Left kidney (tissue), 2 donors: Measurements from ENCODE around the gene TPRN. TPM values are rescaled to one million over a fixed set of nuclear protein-coding genes. Genes with fewer than 3 reads are reported as not detected.

Experiments used
- DNase-seq: peaks from one replicate; pipeline ENCODE4 v3.0.0-alpha.2; 2013
- polyA plus RNA-seq: library from polyadenylated mRNA; unstranded; fragments of 120-200 nt; gene quantifications from one replicate; pipeline ENCODE4 v1.2.1, GENCODE V29; 2013; ENCODE audit not compliant: insufficient read length

Gene TPRN
- polyA plus RNA-seq, 1 donor, result 10.9 TPM

DNA sequence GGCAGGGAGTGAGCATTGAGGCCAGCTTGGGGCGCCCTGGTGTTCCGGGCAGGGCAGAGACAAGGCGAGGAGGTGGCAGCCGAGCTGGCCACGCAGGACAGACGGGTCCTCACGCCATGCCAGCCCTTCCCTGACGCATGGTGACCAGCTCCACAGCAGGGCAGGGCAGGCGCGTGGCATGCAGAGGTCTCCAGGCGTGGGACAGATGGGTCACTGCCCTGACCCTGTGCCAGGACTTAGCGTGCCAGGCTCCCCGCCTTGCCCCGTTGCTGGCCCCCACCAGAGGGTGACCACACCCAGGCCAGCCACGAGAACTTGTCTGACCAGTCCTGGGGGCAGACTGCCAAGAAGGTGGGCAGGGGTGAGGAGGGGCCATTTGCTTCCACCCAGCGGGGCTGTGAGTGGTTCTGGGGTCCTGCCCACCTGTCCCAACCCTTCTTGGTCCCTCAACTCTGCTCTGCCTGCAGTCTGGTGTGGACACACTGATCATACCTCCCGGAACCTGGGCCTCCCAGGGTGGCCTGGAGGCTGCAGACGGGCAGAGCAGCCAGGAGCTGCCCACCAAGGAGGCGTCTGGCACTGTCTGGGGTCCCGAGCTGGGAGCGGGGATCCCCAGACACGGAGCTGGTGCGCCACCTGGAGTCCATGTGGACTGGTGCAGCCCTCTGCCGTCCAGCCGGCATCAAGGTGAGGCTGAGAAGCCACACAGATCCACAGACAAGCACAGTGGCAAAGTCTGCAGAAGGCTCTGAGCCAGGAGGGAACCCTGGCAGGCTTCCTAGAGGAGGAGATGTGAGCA lies 26.7 kb upstream of the TPRN start, which contains the start of gene RNF224:
Gene RNF224 (plus strand): TSS at position 449 of the 799 bp plus-strand sequence. CDS start 834 bp downstream, outside the sequence.
- DNase-seq, result peak; percentile 68

DNA sequence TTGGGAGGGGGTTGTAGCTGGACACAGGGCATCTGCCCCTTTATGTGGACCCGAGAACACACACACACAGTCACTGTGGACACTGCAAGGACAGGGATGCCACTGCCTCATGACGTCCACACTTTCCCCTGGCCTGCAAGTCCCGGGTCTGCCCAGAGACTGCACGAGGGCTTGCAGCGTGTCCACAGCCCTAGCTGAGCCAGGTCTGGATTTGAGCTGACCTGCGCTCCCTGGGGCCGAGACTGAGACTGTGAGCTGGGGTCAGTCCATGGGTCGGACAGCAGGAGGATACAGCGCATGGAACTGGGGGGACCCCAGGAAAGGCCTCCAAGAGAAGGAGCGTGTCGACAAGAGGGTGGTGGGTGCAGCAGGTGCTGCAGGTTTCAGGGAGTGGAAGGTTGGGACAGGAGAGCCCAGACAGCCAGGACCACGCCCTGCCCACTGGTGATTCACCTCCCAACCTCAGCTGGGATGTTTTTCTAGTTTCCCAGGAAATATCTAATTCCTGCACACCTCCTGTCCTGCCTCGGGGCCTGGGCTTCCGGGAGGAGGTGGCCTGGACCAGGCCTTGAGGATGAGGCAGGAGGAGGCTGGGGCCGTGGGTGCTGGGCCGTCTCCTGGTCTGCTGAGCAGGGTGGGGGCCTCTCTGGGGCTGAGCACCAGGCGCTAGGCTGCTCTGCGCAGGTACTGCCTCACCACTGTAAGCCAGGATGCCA lies 26.0 kb upstream of the TPRN start:
- no peak for DNase-seq

DNA sequence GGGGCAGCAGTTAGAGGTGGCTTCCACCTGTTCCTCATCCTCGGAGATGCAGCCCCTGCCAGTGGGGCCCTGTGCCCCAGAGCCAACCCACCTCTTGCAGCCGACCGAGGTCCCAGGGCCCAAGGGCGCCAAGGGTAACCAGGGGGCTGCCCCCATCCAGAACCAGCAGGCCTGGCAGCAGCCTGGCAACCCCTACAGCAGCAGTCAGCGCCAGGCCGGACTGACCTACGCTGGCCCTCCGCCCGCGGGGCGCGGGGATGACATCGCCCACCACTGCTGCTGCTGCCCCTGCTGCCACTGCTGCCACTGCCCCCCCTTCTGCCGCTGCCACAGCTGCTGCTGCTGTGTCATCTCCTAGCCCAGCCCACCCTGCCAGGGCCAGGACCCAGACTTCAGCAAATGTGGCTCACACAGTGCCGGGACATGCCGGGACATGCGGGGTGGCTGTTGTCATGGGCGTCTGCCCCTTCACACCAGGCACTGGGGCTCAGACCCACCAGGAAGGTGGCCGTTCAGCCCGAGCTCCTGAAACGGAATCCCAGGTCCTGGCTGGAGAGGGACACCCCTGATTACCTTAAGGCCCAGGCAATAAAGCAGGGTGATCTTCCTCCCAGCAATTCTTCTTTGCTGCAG lies 25.3 kb upstream of the TPRN start:
- no peak for DNase-seq

DNA sequence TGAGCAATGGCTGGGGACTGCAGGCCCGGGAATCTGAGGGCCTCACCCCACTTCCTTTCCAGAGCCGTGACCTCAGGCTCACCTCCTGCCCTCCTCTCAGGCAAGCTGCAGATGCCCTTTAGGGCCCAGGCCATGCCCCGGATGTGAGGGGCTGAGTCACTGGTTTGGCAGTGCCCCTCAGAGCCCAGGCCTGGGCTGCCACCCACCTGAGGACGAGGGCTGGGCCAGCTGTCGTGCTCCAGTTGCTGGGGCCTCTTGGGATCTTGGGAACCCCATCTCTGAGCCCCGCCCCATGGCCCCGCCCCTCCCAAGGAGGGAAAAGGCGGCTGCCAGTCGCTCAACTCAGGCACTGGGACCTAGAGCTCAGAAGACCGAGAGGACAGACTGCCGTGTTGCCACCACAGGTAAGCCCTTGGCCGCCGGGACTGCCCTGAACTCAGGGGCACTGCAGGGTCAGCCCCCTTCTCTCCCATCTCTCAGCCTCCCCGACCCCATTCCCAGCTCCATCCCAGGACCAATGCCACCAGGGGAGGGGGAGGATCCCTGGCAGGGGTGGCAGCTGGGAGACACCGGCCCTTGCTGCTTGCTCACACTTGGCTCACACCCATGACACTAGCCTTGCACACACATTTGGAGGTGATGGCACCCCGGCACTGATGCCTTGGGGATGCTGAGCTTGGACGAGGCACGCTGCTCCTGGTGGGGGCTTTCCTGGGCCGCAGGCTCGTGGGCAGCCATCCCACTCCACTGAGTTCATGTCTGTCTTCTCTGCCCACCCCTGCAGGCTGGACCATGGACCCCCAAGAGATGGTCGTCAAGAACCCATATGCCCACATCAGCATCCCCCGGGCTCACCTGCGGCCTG lies 24.5 kb upstream of the TPRN start, which contains the start of gene CYSRT1:
Gene CYSRT1 (plus strand): TSS at position 345 of the 865 bp plus-strand sequence. CDS start 448 bp downstream, at position 793.
- DNase-seq, result no peak

DNA sequence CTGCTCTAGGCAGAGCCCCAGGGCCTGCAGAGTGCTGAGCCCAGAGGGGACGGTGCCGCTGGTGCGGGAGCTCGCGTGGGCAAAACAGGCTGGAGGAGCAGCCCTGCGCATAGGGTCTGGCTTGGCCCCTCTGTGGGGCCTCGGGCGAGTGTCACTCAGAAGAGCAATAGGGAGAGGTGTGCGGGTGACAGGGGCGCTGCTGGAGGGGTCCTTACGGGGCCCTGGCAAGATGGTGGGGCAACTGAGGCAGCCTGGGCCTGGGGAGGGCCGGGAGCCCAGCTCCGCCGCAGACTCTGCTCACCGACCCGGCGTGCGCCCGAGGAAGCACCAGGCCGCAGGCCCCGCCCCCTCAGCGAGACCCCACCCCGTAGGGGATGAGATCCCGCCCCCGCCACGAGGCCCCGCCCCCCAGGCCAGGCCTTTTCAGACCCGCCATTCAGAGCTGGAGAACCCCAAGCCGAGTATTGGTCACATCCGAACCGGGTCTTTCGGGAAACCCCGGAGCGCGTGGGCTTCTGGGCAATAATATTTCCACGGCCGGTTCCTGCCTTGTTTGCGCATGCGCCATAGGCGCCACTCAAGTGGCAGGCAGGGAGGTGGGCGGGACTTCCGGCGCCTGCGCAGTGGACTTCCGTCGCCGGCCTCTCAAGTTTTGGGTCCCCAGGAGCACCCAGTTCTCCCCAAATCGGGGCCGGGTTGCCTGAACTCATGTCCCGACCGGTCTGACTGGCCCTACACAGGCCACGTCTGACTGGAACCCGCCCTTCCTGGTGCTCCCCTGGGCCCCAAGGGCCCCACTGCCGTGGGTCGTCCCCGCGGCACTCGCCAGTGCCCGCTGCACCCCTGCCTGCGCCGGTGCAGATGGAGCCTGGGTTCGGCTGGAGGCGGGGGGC lies 22.8 kb upstream of the TPRN start:
- peak; percentile 96 for DNase-seq

DNA sequence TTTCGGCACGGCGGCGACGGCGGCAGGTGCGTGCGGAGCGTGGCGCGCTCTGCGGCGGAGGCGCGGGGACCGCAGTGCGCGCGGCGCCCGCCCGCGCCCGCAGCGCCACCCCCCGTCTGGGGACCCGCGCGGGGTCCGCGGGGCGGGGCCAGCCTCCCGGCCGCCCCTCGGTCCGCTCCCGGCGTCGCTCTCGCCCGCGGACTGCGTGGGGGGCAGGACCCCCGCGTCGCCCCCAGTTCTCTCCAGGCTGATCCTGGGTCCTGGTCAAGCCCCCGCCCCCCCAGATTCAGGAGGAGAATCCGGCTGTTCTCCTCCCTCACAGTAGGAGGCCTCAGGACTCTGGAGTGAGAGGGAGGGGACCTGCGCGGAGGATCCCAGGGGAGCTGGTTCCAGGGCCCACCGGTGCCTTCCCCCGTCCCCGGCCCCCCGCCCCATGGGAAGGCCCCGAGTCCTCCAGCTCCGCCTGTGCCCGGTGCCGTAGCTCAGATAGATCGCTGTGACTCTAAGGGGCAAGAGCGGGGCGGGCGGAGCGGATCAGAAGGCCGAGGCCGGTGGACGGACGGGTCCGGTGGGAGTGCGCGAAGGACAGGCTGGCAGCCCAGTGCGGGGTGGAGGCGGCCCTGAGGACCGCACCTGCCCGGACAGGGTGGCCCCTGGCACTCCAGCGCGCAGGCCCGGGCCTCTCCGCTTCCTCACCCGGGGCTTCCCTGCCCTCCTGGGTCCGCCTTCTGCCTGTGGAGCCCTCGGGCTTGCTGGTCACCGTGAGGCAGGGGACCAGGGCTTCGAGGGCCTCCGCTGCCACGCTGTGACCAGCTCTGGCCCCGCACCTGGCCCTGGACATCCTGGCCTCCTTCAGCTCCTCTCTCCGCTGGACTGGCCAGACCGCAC lies 21.9 kb upstream of the TPRN start, which contains the start of gene RNF208:
Gene RNF208 (minus strand): TSS at position 51 of the 888 bp plus-strand sequence. CDS start 1,028 bp downstream, outside the sequence.
- DNase-seq, result no peak

DNA sequence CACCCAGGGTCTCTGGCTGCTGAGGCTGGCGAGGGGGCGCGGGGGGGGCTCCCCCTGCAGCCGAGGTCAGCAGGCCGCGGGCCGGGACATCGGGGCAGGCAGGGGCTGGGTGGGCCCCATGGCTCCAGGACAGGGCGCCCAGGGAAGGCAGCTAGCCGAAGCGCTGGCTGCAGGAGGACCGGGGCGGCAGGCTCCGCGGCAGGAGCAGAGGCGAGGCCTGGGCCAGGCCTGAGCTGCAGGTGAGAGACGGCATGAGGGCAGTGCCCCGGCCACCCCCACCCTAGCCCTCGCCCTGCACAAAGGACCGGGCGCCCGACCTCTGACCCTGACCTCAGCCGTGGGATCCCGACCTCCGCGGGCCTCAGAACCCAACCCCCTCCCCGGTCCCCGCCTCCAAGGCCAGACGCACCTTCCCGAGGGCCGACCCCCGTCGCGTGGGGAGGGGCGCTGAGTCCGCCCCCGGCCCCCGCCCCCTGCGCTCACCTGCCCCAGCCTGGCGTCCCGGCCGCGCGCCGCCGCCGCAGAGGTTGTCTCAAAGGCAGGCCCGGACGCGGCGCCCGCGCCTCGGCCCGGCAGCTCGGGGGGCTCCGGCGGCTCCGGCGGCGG lies 21.1 kb upstream of the TPRN start:
- no peak for DNase-seq

DNA sequence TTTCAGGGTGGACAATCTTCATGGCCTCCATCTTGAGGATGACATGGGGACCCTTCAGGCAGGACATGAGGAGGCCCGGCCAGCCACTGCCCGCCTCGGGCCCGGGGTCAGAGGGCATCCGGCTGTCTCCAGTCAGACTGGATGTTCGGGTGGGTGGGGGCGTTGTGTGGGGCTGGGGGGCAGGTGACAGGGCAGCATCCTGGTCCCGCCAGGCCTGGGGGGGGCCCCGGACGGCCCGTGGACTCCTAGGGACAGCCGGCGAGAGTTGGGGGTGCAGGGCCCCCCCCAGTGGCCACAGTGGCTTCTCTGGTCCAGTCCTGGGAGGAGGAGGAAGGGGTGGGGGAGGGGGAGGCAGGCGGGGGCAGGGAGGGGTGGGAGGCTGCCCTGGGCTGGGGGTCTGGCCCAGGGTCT lies 20.6 kb upstream of the TPRN start:
- no peak for DNase-seq

DNA sequence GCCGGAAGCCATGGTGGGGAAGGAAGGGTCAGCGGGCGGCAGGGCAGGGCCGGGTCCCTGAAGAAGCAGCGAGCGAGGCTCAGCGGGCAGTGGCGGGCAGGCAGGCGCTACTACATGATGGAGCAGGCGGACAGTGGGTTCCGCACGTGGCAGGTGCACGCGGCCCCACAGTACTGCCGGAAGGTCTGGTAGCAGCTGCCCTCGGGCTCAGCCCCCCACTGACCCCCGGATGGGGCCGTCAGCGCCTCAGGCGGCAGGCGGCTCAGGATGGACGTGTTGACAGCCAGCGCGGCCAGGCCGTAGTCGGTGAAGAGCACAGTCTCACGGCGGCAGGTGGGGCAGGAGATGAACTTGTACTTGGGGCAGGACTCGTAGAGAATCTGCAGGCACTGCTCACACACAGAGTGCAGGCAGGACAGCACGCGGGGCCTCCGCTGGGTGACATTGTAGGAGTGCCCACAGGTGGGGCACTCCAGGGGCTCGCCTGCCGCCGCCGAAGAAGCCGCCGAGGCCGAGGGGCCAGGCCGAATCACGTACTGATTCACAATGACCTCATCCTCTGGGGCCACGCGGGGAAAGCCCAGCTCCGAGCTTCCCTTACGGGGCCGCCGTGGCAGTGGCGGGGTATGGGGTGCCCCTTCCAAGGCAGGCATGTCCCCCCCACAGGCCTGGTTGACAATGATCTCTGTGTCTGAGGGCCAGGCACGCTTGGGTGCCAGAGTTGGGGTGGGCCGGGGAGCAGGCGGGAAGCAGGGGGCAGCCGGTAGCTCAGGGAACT lies 20.0 kb upstream of the TPRN start:
- DNase-seq, result no peak

DNA sequence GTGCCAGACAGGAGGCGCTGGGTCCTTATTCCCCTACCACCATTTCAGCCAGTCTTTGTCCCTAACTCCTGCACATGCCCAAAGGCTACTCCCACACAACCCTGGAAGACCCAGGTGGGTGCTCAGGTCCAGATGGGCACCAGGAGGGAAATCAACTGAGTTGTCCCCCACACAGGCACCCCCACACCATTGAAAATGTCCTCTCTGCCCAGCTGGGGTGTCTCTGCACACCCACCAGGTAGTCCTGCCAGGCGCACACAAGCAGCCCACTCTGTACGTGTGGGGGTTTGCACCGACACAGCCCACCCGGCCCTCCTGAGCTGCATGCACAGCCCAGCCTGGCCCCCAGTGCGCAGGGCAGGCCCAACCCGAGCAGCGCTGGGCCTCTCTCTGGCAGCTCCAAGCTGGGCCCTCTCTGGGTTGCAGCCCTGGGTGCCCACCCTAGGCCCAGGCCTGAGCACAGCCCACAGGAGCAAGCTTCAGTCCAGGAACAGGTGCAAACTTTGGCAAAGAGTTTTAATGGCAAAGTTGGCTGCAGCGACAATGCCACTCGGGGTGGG lies 19.3 kb upstream of the TPRN start:
- DNase-seq, result no peak

DNA sequence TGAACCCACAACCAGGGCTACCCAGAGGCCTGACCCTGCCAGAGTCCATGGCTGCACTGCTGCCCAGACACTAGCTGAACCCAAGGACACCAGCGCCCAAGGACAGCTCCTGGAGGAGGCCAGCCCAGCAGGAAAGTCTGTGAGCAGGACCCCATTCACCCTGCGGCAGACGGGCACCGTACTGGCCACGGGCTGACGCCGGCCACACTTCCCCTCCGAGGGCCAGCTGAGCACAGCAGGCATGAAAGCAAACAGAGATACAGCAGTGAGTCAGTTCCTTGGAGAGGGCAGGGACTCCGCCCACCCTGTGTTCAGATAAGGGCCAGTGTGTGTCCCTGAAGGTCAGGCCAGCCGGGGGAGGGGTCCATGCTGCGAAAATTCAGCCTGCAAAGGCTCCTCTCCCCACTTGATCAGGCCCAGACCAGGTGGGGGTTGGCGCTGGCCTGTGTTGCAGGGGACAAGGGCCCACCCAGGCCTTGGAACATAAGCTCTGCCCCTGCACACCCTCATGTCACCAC lies 18.3 kb upstream of the TPRN start:
- DNase-seq, result no peak

DNA sequence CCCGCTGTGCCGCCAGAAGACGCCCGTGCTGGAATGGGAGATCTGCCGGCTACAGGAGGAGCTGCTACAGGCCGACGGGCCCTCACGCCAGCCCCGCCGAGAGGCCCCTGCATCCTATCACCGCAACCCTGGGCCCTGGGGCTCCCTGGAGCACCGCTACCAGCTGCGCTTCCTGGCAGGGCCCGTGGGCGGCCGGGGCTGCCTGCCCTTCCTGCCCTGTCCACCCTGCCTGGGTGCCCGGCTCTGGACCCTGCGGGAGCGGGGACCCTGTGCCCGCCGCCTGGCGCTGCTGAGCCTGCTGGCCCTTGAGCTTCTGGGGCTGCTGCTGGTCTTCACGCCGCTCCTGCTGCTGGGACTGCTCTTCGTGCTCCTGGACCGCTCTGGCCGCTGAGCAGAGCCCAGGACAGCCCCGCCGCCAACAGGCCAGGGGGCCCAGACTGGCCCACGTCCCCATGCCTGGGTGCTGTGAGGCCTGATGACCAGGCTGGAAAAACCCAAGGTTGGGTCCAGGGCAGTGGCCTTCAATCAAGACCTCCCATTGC lies 17.7 kb upstream of the TPRN start:
- no peak for DNase-seq

DNA sequence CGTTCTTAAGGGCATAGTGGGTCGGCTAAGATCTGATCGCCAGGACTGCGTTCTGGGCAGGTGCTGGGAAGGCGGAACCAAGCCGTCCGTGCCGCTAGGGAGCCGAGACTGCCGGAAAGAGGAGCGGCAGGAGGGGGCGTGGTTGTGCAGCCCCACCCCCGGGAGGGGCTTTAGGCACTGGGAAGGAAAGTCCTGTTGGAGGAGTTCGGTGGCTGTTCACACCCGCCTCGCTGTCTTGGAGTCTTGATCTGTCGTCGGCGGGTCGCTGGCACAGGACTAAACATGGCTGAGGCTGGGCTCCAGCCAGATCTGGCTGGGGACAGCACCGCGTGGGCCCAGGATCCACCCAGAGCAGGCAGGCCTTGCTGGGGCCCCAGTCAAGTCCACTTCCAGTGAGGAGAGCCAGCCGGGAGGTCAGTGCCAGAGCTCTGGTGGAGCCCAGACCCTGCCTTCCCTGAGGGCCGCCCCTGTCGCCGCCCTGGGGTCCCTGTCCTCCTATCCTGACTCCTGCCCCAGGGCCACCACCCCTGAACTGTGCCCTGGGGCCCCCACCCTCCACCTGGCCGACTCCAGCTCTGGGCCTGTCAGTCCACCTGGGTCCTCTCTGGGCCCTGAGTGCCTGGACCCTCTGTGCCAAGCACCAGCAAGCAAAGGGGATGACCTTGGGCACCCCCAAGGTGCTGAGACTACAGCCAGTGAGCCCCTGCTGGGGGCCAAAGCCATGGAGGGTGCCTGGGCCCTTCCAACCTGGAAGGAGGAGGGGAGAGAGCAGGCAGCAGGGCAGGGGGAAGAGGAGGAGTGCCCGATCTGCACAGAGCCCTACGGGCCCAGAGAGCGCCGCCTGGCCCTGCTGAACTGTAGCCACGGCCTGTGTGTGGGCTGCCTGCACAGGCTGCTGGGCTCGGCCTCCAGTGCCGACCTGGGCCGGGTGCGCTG lies 17.0 kb upstream of the TPRN start:
- DNase-seq, result no peak

DNA sequence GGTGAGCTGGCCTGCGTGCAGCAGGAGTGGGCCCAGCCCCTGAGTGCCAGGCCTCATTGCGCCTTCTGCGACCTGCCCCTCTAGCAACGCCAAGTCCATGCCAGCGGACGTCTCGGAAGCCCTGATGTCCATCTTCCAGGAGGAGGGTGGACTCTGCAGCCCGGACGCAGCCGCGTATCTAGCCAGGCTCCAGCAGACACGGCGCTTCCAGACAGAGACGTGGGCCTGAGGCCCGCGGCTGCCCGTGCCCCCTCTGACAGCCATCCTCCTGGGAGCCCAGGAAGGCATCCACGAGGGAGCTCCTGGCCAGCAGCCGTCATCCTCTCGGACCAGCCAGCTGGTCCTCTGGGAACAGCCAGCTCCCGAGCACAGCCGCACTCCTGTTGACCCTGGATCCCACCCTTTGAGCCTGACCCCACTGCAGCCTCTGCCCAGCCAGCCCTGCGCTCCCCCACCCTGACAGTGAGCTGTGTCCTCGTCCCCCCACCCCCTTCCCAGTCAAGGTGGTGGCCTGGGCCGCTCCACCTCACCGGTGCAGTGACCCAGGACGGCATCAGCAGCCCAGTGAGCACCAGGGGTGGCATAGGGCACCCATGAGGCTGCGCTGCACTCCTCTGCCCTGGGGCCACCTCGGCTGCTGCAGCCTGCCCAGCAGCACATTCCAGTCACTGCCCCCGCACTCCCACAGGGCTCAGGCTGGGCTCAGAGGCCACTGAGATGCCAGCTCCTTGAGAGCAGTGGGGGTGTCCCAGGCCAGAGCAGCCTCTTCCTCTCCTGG lies 15.8 kb upstream of the TPRN start:
- no peak for DNase-seq
